H1 (cell line): Measurements from ENCODE around the gene PYGB. TPM values are rescaled to one million over a fixed set of nuclear protein-coding genes. Genes with fewer than 3 reads are reported as not detected.

Experiments
- CTCF ChIA-PET: fragments of 300-600 bp; sonication (Branson Sonifier 250); formaldehyde crosslinking; loops from one replicate; lab custom pipeline; 2021; ENCODE audit not compliant: partially characterized antibody; lab: Charles Lee
- POLR2A ChIA-PET: fragments of 300-600 bp; sonication (Branson Sonifier 250); formaldehyde crosslinking; loops from one replicate; lab custom pipeline; 2021; ENCODE audit warnings: inconsistent platforms; ENCODE audit not compliant: partially characterized antibody; lab: Charles Lee
- DNase-seq, 2 experiments: peaks; one replicate each; pipeline versions ENCODE4 v3.0.0 to v3.0.0-alpha.2; 2010 to 2022; ENCODE audit warnings: low spot score in 2 of 2, low read depth in 1 of 2, mixed read lengths in 1 of 2
- FAIRE-seq: peaks from 2 replicates; lab custom pipeline; 2011; peaks lifted over from hg19 to GRCh38; lab: Jason Lieb, UNC
- H2AFZ ChIP-seq: 2 replicates; pipeline ENCODE4 v1.8.1; 2012; ENCODE audit warnings: low read length, inconsistent platforms
- H2AK5ac ChIP-seq: 2 replicates; pipeline ENCODE4 v1.6.1; 2013; ENCODE audit warnings: low read depth, low read length
- H2BK120ac ChIP-seq: replicated peaks from 2 replicates; pipeline ENCODE3; 2013; ENCODE audit warnings: low read depth, low read length, inconsistent platforms
- H2BK12ac ChIP-seq: 2 replicates; pipeline ENCODE4 v1.6.1; 2013; ENCODE audit warnings: low read depth, low read length
- H2BK15ac ChIP-seq: 2 replicates; pipeline ENCODE4 v1.6.1; 2013; ENCODE audit warnings: low read length
- H2BK20ac ChIP-seq: 2 replicates; pipeline ENCODE4 v1.6.1; 2013; ENCODE audit warnings: low read length
- H2BK5ac ChIP-seq: 2 replicates; pipeline ENCODE4 v1.6.1; 2013; ENCODE audit warnings: low read depth, low read length
- H3K14ac ChIP-seq: 2 replicates; pipeline ENCODE4 v1.6.1; 2013; ENCODE audit warnings: inconsistent platforms; ENCODE audit not compliant: insufficient read length
- H3K18ac ChIP-seq: 2 replicates; pipeline ENCODE4 v1.6.1; 2013; ENCODE audit warnings: low read length; ENCODE audit errors: extremely low read depth
- H3K23ac ChIP-seq: 2 replicates; pipeline ENCODE4 v1.6.1; 2013; ENCODE audit warnings: inconsistent platforms; ENCODE audit not compliant: insufficient read length
- H3K23me2 ChIP-seq: 2 replicates; pipeline ENCODE4 v1.6.1; 2013; ENCODE audit warnings: low read depth, low read length
- H3K27ac ChIP-seq: 2 replicates; pipeline ENCODE4 v1.6.1; 2011; ENCODE audit warnings: low read depth, low read length, inconsistent platforms
- H3K27me3 ChIP-seq, 4 experiments: replicated peaks in 1 of 4; 1 replicate in 1 of 4; 2 replicates in 3 of 4; pipeline versions ENCODE4 v1.6.1 to v1.8.1; 2011 to 2013; ENCODE audit warnings: low read length in 3 of 4, mild to moderate bottlenecking in 3 of 4, inconsistent platforms in 2 of 4, mixed read lengths in 2 of 4, moderate library complexity in 1 of 4; ENCODE audit not compliant: control insufficient read depth in 3 of 4, insufficient read depth in 3 of 4; ENCODE audit errors: extremely low read depth in 1 of 4
- H3K36me3 ChIP-seq, 4 experiments: 2 replicates each; pipeline versions ENCODE4 v1.6.1 to v1.8.1; 2011 to 2013; ENCODE audit warnings: mild to moderate bottlenecking in 4 of 4, low read length in 3 of 4, moderate library complexity in 2 of 4, control low read depth in 1 of 4, inconsistent platforms in 1 of 4; ENCODE audit not compliant: insufficient read depth in 4 of 4, control insufficient read depth in 2 of 4
- H3K4ac ChIP-seq: replicated peaks from 2 replicates; pipeline ENCODE3; 2013; ENCODE audit warnings: low read length, low read depth, mixed read lengths, inconsistent platforms; ENCODE audit not compliant: insufficient read length
- H3K4me1 ChIP-seq, 4 experiments: replicated peaks in 1 of 4; 1 replicate in 1 of 4; 2 replicates in 3 of 4; pipeline versions ENCODE4 v1.6.1 to v1.8.1; 2011 to 2013; ENCODE audit warnings: low read length in 3 of 4, inconsistent platforms in 2 of 4, mixed read lengths in 1 of 4; ENCODE audit not compliant: insufficient read depth in 4 of 4, control insufficient read depth in 3 of 4
- H3K4me2 ChIP-seq, 2 experiments: 2 replicates each; pipeline versions ENCODE4 v1.6.1 to v1.8.1; 2011 to 2013; ENCODE audit warnings: low read depth in 2 of 2, low read length in 2 of 2, control low read depth in 1 of 2, inconsistent platforms in 1 of 2, mild to moderate bottlenecking in 1 of 2; ENCODE audit not compliant: insufficient read depth in 1 of 2
- H3K4me3 ChIP-seq, 4 experiments: fragments of 200-600, 300-600 bp in 1 of 4; sonication (generic), shearing (Covaris generic), sonication (Bioruptor Twin) in 1 of 4; 2 replicates each; pipeline versions ENCODE4 v1.5.1 to v1.8.1; 2011 to 2016; ENCODE audit warnings: low read length in 4 of 4, low read depth in 3 of 4, control low read depth in 2 of 4, inconsistent platforms in 2 of 4, mild to moderate bottlenecking in 2 of 4, mixed read lengths in 1 of 4, moderate library complexity in 1 of 4; ENCODE audit not compliant: insufficient read depth in 2 of 4; ENCODE audit errors: extremely low read depth in 1 of 4
- H3K56ac ChIP-seq: replicated peaks from 2 replicates; pipeline ENCODE3; 2013; ENCODE audit warnings: low read depth, mild to moderate bottlenecking, mixed read lengths, low read length, inconsistent platforms; ENCODE audit not compliant: insufficient read length
- H3K79me1 ChIP-seq: 2 replicates; pipeline ENCODE4 v1.6.1; 2013; ENCODE audit warnings: low read depth, low read length, control low read depth
- H3K79me2 ChIP-seq, 2 experiments: 2 replicates each; pipeline versions ENCODE4 v1.6.1 to v1.8.1; 2012 to 2013; ENCODE audit warnings: low read length in 2 of 2, mild to moderate bottlenecking in 2 of 2, inconsistent platforms in 1 of 2; ENCODE audit not compliant: insufficient read depth in 2 of 2, control insufficient read depth in 1 of 2
- H3K9ac ChIP-seq, 4 experiments: replicated peaks in 1 of 4; 1 replicate in 1 of 4; 2 replicates in 3 of 4; pipeline versions ENCODE4 v1.6.1 to v1.8.1; 2011 to 2013; ENCODE audit warnings: low read depth in 3 of 4, low read length in 3 of 4, control low read depth in 2 of 4, mild to moderate bottlenecking in 2 of 4, moderate library complexity in 2 of 4, inconsistent platforms in 1 of 4; ENCODE audit errors: extremely low read depth in 1 of 4
- H3K9me3 ChIP-seq, 2 experiments: 2 replicates each; pipeline versions ENCODE4 v1.6.1 to v1.8.1; 2012 to 2013; ENCODE audit warnings: mild to moderate bottlenecking in 2 of 2, moderate library complexity in 2 of 2, control low read depth in 1 of 2, inconsistent platforms in 1 of 2, low read depth in 1 of 2, low read length in 1 of 2, mixed read lengths in 1 of 2; ENCODE audit not compliant: insufficient read depth in 2 of 2
- H4K20me1 ChIP-seq, 2 experiments: replicated peaks in 1 of 2; 2 replicates each; pipeline versions ENCODE3 to v1.8.1; 2011 to 2013; ENCODE audit warnings: inconsistent platforms in 2 of 2, low read length in 2 of 2, mild to moderate bottlenecking in 1 of 2; ENCODE audit not compliant: insufficient read depth in 2 of 2, control insufficient read depth in 1 of 2
- H4K5ac ChIP-seq: 2 replicates; pipeline ENCODE4 v1.6.1; 2013; ENCODE audit warnings: low read length, low read depth, mixed read lengths, inconsistent platforms; ENCODE audit not compliant: insufficient read length
- H4K8ac ChIP-seq: 2 replicates; pipeline ENCODE4 v1.8.0; 2013; ENCODE audit warnings: mild to moderate bottlenecking, moderate library complexity, low read length, inconsistent platforms; ENCODE audit not compliant: insufficient read depth; ENCODE audit errors: extremely low read depth
- H4K91ac ChIP-seq: replicated peaks from 2 replicates; pipeline ENCODE3; 2013; ENCODE audit warnings: low read length, mixed read lengths, inconsistent platforms; ENCODE audit not compliant: insufficient read length
- BCL11A ChIP-seq, 2 experiments: IDR thresholded peaks; one replicate each; pipeline ENCODE4 v1.6.1; 2011; ENCODE audit warnings: low read depth in 2 of 2, low read length in 2 of 2, mild to moderate bottlenecking in 2 of 2
- EP300 ChIP-seq, 2 experiments: IDR thresholded peaks; 1 replicate in 1 of 2; 2 replicates in 1 of 2; pipeline ENCODE4 v1.6.1; 2011 to 2012; ENCODE audit warnings: low read depth in 2 of 2, low read length in 2 of 2, mild to moderate bottlenecking in 2 of 2, borderline replicate concordance in 1 of 2, inconsistent platforms in 1 of 2, moderate library complexity in 1 of 2
- EZH2 ChIP-seq: fragments of 200-600 bp; sonication (generic); IDR thresholded peaks from 2 replicates; pipeline ENCODE4 v1.7.1; 2012; ENCODE audit warnings: low read depth, mild to moderate bottlenecking, moderate library complexity, low read length, inconsistent platforms; ENCODE audit not compliant: severe bottlenecking
- JUN ChIP-seq: IDR thresholded peaks from 2 replicates; pipeline ENCODE4 v1.6.1; 2011; ENCODE audit warnings: low read depth, mild to moderate bottlenecking, improper control_type of control experiment, low read length
- KDM4A ChIP-seq: IDR thresholded peaks from one replicate; pipeline ENCODE4 v1.7.1; 2012; ENCODE audit warnings: low read depth, mild to moderate bottlenecking, moderate library complexity, low read length, inconsistent platforms; ENCODE audit not compliant: severe bottlenecking
- PHF8 ChIP-seq: fragments of 200-600 bp; sonication (generic); conservative IDR thresholded peaks from 2 replicates; pipeline ENCODE4 v1.7.1; 2012; ENCODE audit warnings: low read depth, mild to moderate bottlenecking, inconsistent platforms, low read length, moderate library complexity
- POLR2A ChIP-seq, 2 experiments: IDR thresholded peaks; 1 replicate in 1 of 2; 2 replicates in 1 of 2; pipeline ENCODE4 v1.6.1; 2011; ENCODE audit warnings: low read depth in 2 of 2, low read length in 2 of 2, mild to moderate bottlenecking in 2 of 2; ENCODE audit errors: control extremely low read depth in 1 of 2
- RBBP5 ChIP-seq: IDR thresholded peaks from 2 replicates; pipeline ENCODE4 v1.7.1; 2012; ENCODE audit warnings: low read depth, mild to moderate bottlenecking, inconsistent platforms, low read length, moderate library complexity, borderline replicate concordance
- SIN3A ChIP-seq, 2 experiments: IDR thresholded peaks in 1 of 2; conservative IDR thresholded peaks in 1 of 2; 2 replicates each; pipeline ENCODE4 v1.6.1; 2011 to 2012; ENCODE audit warnings: low read length in 2 of 2, improper control_type of control experiment in 1 of 2, low read depth in 1 of 2, mild to moderate bottlenecking in 1 of 2
- SIRT6 ChIP-seq: IDR thresholded peaks from one replicate; pipeline ENCODE4 v1.7.1; 2012; ENCODE audit warnings: low read length, inconsistent platforms
- SIX5 ChIP-seq: IDR thresholded peaks from 2 replicates; pipeline ENCODE4 v1.6.1; 2011; ENCODE audit warnings: mild to moderate bottlenecking, low read depth, low read length
- SP1 ChIP-seq: IDR thresholded peaks from 2 replicates; pipeline ENCODE4 v1.6.1; 2011; ENCODE audit warnings: low read depth, low read length
- TAF1 ChIP-seq: IDR thresholded peaks from 2 replicates; pipeline ENCODE4 v1.6.1; 2011; ENCODE audit warnings: mild to moderate bottlenecking, low read depth, low read length
- TAF7 ChIP-seq: optimal IDR thresholded peaks from 2 replicates; pipeline ENCODE3; 2011; ENCODE audit warnings: low read depth, mild to moderate bottlenecking, inconsistent platforms, low read length, moderate library complexity, borderline replicate concordance
- YY1 ChIP-seq: IDR thresholded peaks from 2 replicates; pipeline ENCODE4 v1.6.1; 2011; ENCODE audit warnings: low read depth, mild to moderate bottlenecking, low read length
- WGBS, 2 experiments: shearing (Covaris generic) in 1 of 2; methylation state at CpG; one replicate each; pipeline versions ENCODE4 v1.1.6 to v1.1.7; 2013 to 2015; ENCODE audit warnings: low lambda C conversion rate in 2 of 2, mixed read lengths in 2 of 2, inconsistent platforms in 1 of 2, low coverage in 1 of 2, missing lambda C conversion rate in 1 of 2; ENCODE audit not compliant: insufficient replicate concordance in 2 of 2, insufficient coverage in 1 of 2, insufficient read length in 1 of 2; ENCODE audit errors: extremely low coverage in 1 of 2, missing lambda C conversion rate in 1 of 2; 5-methylcytosine and 5-hydroxymethylcytosine counted together
- polyA plus RNA-seq, 7 experiments: library from polyadenylated mRNA; depleted of rRNA in 3 of 7; stranded (reverse) in 5 of 7; unstranded in 2 of 7; fragments of >200 nt in 5 of 7; fragments of 200-250 nt in 2 of 7; gene quantifications; 1 replicate in 5 of 7; 2 replicates in 1 of 7; 4 replicates in 1 of 7; pipeline versions ENCODE4 v1.2.1 to v1.2.3, GENCODE V29; 2011 to 2013; ENCODE audit warnings: missing spikeins in 2 of 7, mixed read lengths in 2 of 7
- total RNA-seq: library from RNA; stranded (reverse); fragmentation: NEBNext Ultra II Directional; extraction: Animal tissue kit (Norgen Biotek cat#: 25700); gene quantifications from 2 replicates; pipeline ENCODE4 v1.2.1, GENCODE V29; 2021

PYGB gene
- total and polyA plus RNA-seq, 2 of the 8 experiments (the other 6 are each of a cell fraction or from before 2014, with no cell fraction given): 26.6 to 56.0 TPM

DNA sequence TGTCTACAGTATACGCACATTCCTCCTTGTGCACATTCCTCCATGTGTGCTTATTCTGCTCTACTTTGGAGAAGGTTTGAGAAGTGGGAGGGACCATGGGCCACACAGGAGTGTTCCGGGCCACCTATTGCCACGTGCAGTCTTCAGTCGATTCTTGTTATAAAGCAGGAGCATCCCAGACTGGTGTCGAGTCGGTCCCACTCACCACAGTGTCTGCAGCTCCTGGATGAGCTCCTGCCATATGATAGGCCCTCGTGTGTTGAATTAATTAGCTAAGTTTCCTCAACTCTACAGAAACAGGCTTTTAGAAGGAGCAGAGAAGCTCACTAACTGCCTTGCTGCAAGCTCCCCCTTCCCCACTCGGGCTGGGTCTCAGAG lies 29.8 kb upstream of the PYGB start:
- no peak overlapping the region for H3K27ac ChIP-seq
- H2BK12ac ChIP-seq: no peak overlapping the region
- no peaks in the 10 kb centered on the region for H3K27me3 ChIP-seq
- no peaks in the 10 kb centered on the region for H3K79me1 ChIP-seq
- no peak overlapping the region for H2BK20ac ChIP-seq
- H3K79me2 ChIP-seq: no peaks in the 10 kb centered on the region
- H2BK5ac ChIP-seq: no peak overlapping the region
- H3K4me3 ChIP-seq: no peak overlapping the region
- H2BK120ac ChIP-seq: no peak overlapping the region
- H4K8ac ChIP-seq: no peak overlapping the region
- no peak overlapping the region for H3K9ac ChIP-seq
- H4K91ac ChIP-seq: no peak overlapping the region
- peaks cover 2 to 4% of the 10 kb centered on the region in 2 experiments for H4K20me1 ChIP-seq
- H3K4ac ChIP-seq: no peak overlapping the region
- H3K9me3 ChIP-seq: no peaks in the 10 kb centered on the region
- no peak overlapping the region for H2BK15ac ChIP-seq
- no peak overlapping the region for H3K4me2 ChIP-seq
- no peak overlapping the region for H4K5ac ChIP-seq
- no peak overlapping the region for H3K14ac ChIP-seq
- H2AFZ ChIP-seq: no peak overlapping the region
- H2AK5ac ChIP-seq: no peak overlapping the region
- peaks cover 0 to 4% (median under 1%) of the 10 kb centered on the region in 4 experiments; a peak in 2 of 7 replicates for H3K4me1 ChIP-seq
- ChIA-PET POLR2A (no interaction called here), CTCF (interaction anchor here (0.7 to 1.8 kb wide), 3 partner anchors 9 to 97 kb away, joined by 3 to 5 read pairs (median 3); no protein-coding TSS in a partner anchor)
- no peak for FAIRE-seq
- no peak for DNase-seq
- no peak overlapping the region for H3K23ac ChIP-seq
- no peak overlapping the region for H3K56ac ChIP-seq
- no peak overlapping the region for H3K18ac ChIP-seq
- 94% methylated on average over 8 of the region's 8 CpGs; no CpG with 5 or more reads in 1 of the 2 experiments for WGBS, 2 experiments
- H3K23me2 ChIP-seq: no peaks in the 10 kb centered on the region
- peaks cover 0 to 5% (median 2%) of the 10 kb centered on the region in 4 experiments; a peak in 2 of 8 replicates for H3K36me3 ChIP-seq
- TF ChIP-seq TAF7 (no peak), RBBP5 (no peak), SIN3A (conservative IDR thresholded peaks at IDR 0.05 in 1 of 2, IDR thresholded peaks at IDR 0.05 in 1 of 2; ENCODE audit: low read depth in 1 of 2, low read length in 2 of 2) (no peak), EZH2 (no peak), SIX5 (no peak), JUN (no peak), EP300 (IDR thresholded peaks at IDR 0.05; ENCODE audit: borderline replicate concordance in 1 of 2, low read depth in 2 of 2, low read length in 2 of 2) (no peak), BCL11A (IDR thresholded peaks at IDR 0.05; ENCODE audit: low read depth in 2 of 2, low read length in 2 of 2) (no peak), KDM4A (no peak), SP1 (no peak), YY1 (no peak), POLR2A (IDR thresholded peaks at IDR 0.05; ENCODE audit: control extremely low read depth in 1 of 2, low read depth in 2 of 2, low read length in 2 of 2) (no peak), PHF8 (no peak), SIRT6 (no peak), TAF1 (no peak)
